ENCODE results near the gene ZNF80. TPM values are rescaled to one million over a fixed set of nuclear protein-coding genes. Genes with fewer than 3 reads are reported as not detected.

The ZNF80 gene
- total and polyA plus RNA-seq, 4 donors = 0.05 TPM; not detected in 3

DNA sequence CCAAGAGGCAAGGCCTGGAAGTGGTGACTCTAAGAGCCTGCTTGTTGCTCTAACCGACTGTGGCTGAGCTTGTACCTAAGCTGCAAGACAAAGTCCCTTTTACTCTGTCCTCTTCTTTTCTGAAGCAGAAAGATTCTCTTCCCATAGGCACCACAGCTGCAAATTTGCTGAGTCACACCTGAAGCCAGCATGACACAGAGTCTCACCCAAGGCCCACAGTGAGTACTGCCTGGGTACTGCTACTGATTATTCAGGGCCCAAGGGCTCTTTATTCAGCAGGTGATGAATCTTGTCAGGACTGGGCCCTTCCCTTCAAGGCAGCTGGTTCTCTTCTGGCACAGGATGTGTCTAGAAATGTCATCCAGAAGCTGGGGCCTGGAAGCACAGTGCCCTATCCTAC lies 37.6 kb upstream of the ZNF80 start:
- no peaks in the 10 kb centered on the region for H3K27me3 ChIP-seq (ENCODE audit: control insufficient read depth in 3 of 3, insufficient read depth in 3 of 3, low read length in 2 of 3)
- no peaks in the 10 kb centered on the region for H3K36me3 ChIP-seq (ENCODE audit: control insufficient read depth in 4 of 4, insufficient read depth in 4 of 4, low read length in 4 of 4)
- no peak overlapping the region for H3K27ac ChIP-seq (ENCODE audit: low read depth in 1 of 2, low read length in 1 of 2)
- no peak overlapping the region for H3K4me3 ChIP-seq
- 91 to 94% methylated on average over 1 of the region's 1 CpG for WGBS, 2 donors
- DNase-seq (no peak), ATAC-seq (ENCODE audit: insufficient read depth, low FRiP score) (no peak)
- TF ChIP-seq, protein P1, sequence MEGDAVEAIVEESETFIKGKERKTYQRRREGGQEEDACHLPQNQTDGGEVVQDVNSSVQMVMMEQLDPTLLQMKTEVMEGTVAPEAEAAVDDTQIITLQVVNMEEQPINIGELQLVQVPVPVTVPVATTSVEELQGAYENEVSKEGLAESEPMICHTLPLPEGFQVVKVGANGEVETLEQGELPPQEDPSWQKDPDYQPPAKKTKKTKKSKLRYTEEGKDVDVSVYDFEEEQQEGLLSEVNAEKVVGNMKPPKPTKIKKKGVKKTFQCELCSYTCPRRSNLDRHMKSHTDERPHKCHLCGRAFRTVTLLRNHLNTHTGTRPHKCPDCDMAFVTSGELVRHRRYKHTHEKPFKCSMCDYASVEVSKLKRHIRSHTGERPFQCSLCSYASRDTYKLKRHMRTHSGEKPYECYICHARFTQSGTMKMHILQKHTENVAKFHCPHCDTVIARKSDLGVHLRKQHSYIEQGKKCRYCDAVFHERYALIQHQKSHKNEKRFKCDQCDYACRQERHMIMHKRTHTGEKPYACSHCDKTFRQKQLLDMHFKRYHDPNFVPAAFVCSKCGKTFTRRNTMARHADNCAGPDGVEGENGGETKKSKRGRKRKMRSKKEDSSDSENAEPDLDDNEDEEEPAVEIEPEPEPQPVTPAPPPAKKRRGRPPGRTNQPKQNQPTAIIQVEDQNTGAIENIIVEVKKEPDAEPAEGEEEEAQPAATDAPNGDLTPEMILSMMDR (IDR thresholded peaks at IDR 0.05; ENCODE audit: control extremely low read depth, extremely low read depth) = no peak
- H3K9me3 ChIP-seq (ENCODE audit: control insufficient read depth in 4 of 4, insufficient read depth in 3 of 4, low read length in 3 of 4) = peaks cover 0 to 6% (median 0%) of the 10 kb centered on the region in 4 donors
- peaks cover 0 to 1% (median 0%) of the 10 kb centered on the region in 5 donors for H3K4me1 ChIP-seq (ENCODE audit: control insufficient read depth in 5 of 5, insufficient read depth in 5 of 5, low read length in 5 of 5)
- H3K9ac ChIP-seq (ENCODE audit: insufficient read depth in 1 of 2, low read length in 2 of 2) = no peak overlapping the region

DNA sequence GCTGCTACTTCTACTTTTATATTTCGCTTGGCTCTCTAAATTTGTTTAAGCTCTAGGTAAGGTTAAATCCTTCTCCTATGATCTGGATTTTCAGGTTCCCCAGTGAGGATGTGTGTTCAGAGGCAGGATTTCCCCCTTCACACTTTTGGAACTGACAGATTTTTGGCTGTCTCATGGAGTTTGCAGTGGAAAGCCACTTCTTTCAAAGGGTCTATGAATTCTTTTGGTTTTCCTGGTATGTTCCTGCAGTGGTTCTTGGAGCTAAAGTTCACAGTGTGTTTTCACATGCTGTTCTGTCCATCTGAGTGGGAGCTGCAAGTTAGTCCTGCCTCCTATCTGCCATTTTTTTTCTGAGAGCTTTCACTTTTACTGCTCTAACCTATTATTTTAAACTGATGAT lies 34.9 kb upstream of the ZNF80 start:
- Histone ChIP-seq H3K27me3 (ENCODE audit: control insufficient read depth in 3 of 3, insufficient read depth in 3 of 3, low read length in 2 of 3) (no peaks in the 10 kb centered on the region), H3K27ac (ENCODE audit: low read depth in 1 of 2, low read length in 1 of 2) (no peak overlapping the region), H3K36me3 (ENCODE audit: control insufficient read depth in 4 of 4, insufficient read depth in 4 of 4, low read length in 4 of 4) (no peaks in the 10 kb centered on the region), H3K9me3 (ENCODE audit: control insufficient read depth in 4 of 4, insufficient read depth in 3 of 4, low read length in 3 of 4) (peaks cover 0 to 7% (median 5%) of the 10 kb centered on the region in 4 donors), H3K4me3 (no peak overlapping the region), H3K4me1 (ENCODE audit: control insufficient read depth in 5 of 5, insufficient read depth in 5 of 5, low read length in 5 of 5) (peaks cover 0 to 1% (median 0%) of the 10 kb centered on the region in 5 donors), H3K9ac (ENCODE audit: insufficient read depth in 1 of 2, low read length in 2 of 2) (no peak overlapping the region)
- no peak for ATAC-seq (ENCODE audit: insufficient read depth, low FRiP score)
- no peak for DNase-seq
- WGBS, 2 donors = 66 to 84% methylated on average over 1 of the region's 1 CpG
- TF ChIP-seq, protein P1 (IDR thresholded peaks at IDR 0.05; ENCODE audit: control extremely low read depth, extremely low read depth) = no peak

DNA sequence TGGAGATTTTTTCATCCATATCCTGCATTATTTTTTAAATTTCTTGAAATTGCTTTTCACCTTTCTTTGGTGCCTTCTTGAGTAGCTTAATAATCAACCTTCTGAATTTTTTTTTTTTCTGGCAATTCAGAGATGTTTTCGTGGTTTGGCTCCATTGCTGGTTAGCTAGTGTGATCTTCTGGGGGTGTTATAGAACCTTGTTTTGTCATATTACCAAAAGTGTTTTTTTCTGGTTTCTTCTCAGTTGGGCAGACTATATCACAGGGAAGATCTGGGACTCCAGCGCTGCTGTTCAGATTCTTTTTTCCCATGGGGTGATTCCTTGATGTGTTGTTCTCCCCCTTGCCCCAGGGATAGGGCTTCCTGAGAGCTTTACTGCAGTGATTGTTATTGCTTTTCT lies 32.6 kb upstream of the ZNF80 start:
- no peaks in the 10 kb centered on the region for H3K36me3 ChIP-seq (ENCODE audit: control insufficient read depth in 4 of 4, insufficient read depth in 4 of 4, low read length in 4 of 4)
- no peaks in the 10 kb centered on the region for H3K27me3 ChIP-seq (ENCODE audit: control insufficient read depth in 3 of 3, insufficient read depth in 3 of 3, low read length in 2 of 3)
- WGBS, 2 donors = 86 to 90% methylated on average over 2 of the region's 2 CpGs
- TF ChIP-seq, protein P1 (IDR thresholded peaks at IDR 0.05; ENCODE audit: control extremely low read depth, extremely low read depth) = no peak
- ATAC-seq (ENCODE audit: insufficient read depth, low FRiP score) = no peak
- H3K4me3 ChIP-seq = no peak overlapping the region
- H3K9me3 ChIP-seq (ENCODE audit: control insufficient read depth in 4 of 4, insufficient read depth in 3 of 4, low read length in 3 of 4) = peaks cover 0 to 7% (median 3%) of the 10 kb centered on the region in 4 donors
- no peak overlapping the region for H3K27ac ChIP-seq (ENCODE audit: low read depth in 1 of 2, low read length in 1 of 2)
- H3K4me1 ChIP-seq (ENCODE audit: control insufficient read depth in 5 of 5, insufficient read depth in 5 of 5, low read length in 5 of 5) = peaks cover 0 to 1% (median 0%) of the 10 kb centered on the region in 5 donors
- no peak overlapping the region for H3K9ac ChIP-seq (ENCODE audit: insufficient read depth in 1 of 2, low read length in 2 of 2)
- no peak for DNase-seq

DNA sequence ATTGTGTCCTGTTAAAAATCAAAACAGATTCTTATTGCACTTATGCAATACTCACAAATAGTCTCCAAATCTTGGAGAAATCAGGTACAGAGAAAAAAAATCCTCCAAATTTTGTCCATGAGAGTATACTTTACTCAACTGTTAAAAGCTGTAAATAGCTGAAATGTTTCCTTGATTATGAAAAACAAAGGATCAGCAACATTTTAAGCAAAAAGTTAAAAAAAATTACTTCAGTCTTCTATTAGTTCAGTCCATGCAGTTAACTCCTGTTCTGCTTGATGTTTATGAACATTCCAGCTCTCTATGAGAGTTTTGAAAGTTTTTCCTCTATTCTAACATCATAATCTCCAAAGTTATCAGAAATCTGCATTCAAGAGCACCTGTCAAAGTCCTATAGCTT lies 22.8 kb upstream of the ZNF80 start:
- ATAC-seq (ENCODE audit: insufficient read depth, low FRiP score) (no peak), DNase-seq (no peak)

More for the DNA sequence above, 22.8 kb upstream of the ZNF80 start:
- TF ChIP-seq, protein P1 (IDR thresholded peaks at IDR 0.05; ENCODE audit: control extremely low read depth, extremely low read depth) = no peak
- peaks cover 0 to 6% (median 0%) of the 10 kb centered on the region in 4 donors for H3K9me3 ChIP-seq (ENCODE audit: control insufficient read depth in 4 of 4, insufficient read depth in 3 of 4, low read length in 3 of 4)
- H3K9ac ChIP-seq (ENCODE audit: insufficient read depth in 1 of 2, low read length in 2 of 2) = no peak overlapping the region
- no peak overlapping the region for H3K4me3 ChIP-seq
- H3K27me3 ChIP-seq (ENCODE audit: control insufficient read depth in 3 of 3, insufficient read depth in 3 of 3, low read length in 2 of 3) = no peaks in the 10 kb centered on the region
- H3K27ac ChIP-seq (ENCODE audit: low read depth in 1 of 2, low read length in 1 of 2) = no peak overlapping the region
- H3K36me3 ChIP-seq (ENCODE audit: control insufficient read depth in 4 of 4, insufficient read depth in 4 of 4, low read length in 4 of 4) = no peaks in the 10 kb centered on the region
- no peaks in the 10 kb centered on the region for H3K4me1 ChIP-seq (ENCODE audit: control insufficient read depth in 5 of 5, insufficient read depth in 5 of 5, low read length in 5 of 5)
